Measurements from ENCODE around the gene MPC2. TPM values are rescaled to one million over a fixed set of nuclear protein-coding genes. Genes with fewer than 3 reads are reported as not detected.

MPC2 gene
- polyA plus RNA-seq, 1 donor (not counting 4 experiments of a cell fraction or from before 2014, with no cell fraction given): 61.6 TPM

- DNase-seq (ENCODE audit: low read depth, low spot score) (no peak), FAIRE-seq (no peak)
- H3K4me1 ChIP-seq (ENCODE audit: control insufficient read depth, extremely low read depth, insufficient read depth, low read length): peaks cover 9% of the 10 kb centered on the region
- no peak overlapping the region for H3K9ac ChIP-seq (ENCODE audit: control insufficient read depth, extremely low read depth, insufficient read depth, low read length)
- H3K79me2 ChIP-seq (ENCODE audit: control insufficient read depth, insufficient read depth, low read length): peaks cover 9% of the 10 kb centered on the region
- H3K9me1 ChIP-seq (ENCODE audit: control insufficient read depth, extremely low read depth, insufficient read depth, low read length): no peaks in the 10 kb centered on the region
- H3K4me3 ChIP-seq (ENCODE audit: control insufficient read depth in 2 of 3, extremely low read depth in 1 of 3, insufficient read depth in 2 of 3, low read depth in 1 of 3, low read length in 3 of 3): no peak overlapping the region
- no peaks in the 10 kb centered on the region for H3K27me3 ChIP-seq (ENCODE audit: control insufficient read depth, extremely low read depth, insufficient read depth, low read length)
- no peaks in the 10 kb centered on the region for H4K20me1 ChIP-seq (ENCODE audit: control insufficient read depth, extremely low read depth, insufficient read depth, low read length)
- no peak overlapping the region for H3K4me2 ChIP-seq (ENCODE audit: control insufficient read depth, extremely low read depth, insufficient read depth, low read depth, low read length)
- H2AFZ ChIP-seq (ENCODE audit: control insufficient read depth, low read length): no peak overlapping the region
- H3K27ac ChIP-seq (ENCODE audit: control insufficient read depth, insufficient read depth, low read length): no peak overlapping the region
- H3K36me3 ChIP-seq (ENCODE audit: control insufficient read depth in 2 of 2, extremely low read depth in 1 of 2, insufficient read depth in 2 of 2, low read length in 2 of 2): no peaks in the 10 kb centered on the region
- no peaks in the 10 kb centered on the region for H3K9me3 ChIP-seq (ENCODE audit: control insufficient read depth, low read depth, low read length)
- dilution Hi-C loops (cut with MboI; ENCODE audit: extremely low pct_ligation_motif_present, low sequenced_read_pairs): no loop called here
- TF ChIP-seq EZH2 (IDR thresholded peaks at IDR 0.05; ENCODE audit: low read length) (no peak), CTCF (optimal IDR thresholded peaks at IDR 0.05 in 1 of 3, IDR thresholded peaks at IDR 0.05 in 1 of 3, conservative IDR thresholded peaks at IDR 0.05 in 1 of 3; ENCODE audit: extremely low read depth in 1 of 3, insufficient read depth in 2 of 3, low read length in 3 of 3) (no peak)
Measured at GRCh38 chr1:167927046-167927754, 9.7 kb downstream of the MPC2 start.

- H3K9me3 ChIP-seq (ENCODE audit: control insufficient read depth, low read depth, low read length): no peaks in the 10 kb centered on the region
- H3K4me3 ChIP-seq (ENCODE audit: control insufficient read depth in 2 of 3, extremely low read depth in 1 of 3, insufficient read depth in 2 of 3, low read depth in 1 of 3, low read length in 3 of 3): no peak overlapping the region
- no peak for TF ChIP-seq EZH2 (IDR thresholded peaks at IDR 0.05; ENCODE audit: low read length)
- no peak for TF ChIP-seq CTCF (optimal IDR thresholded peaks at IDR 0.05 in 1 of 3, IDR thresholded peaks at IDR 0.05 in 1 of 3, conservative IDR thresholded peaks at IDR 0.05 in 1 of 3; ENCODE audit: extremely low read depth in 1 of 3, insufficient read depth in 2 of 3, low read length in 3 of 3)
- no peaks in the 10 kb centered on the region for H3K9me1 ChIP-seq (ENCODE audit: control insufficient read depth, extremely low read depth, insufficient read depth, low read length)
- no peaks in the 10 kb centered on the region for H4K20me1 ChIP-seq (ENCODE audit: control insufficient read depth, extremely low read depth, insufficient read depth, low read length)
- no peak overlapping the region for H3K4me2 ChIP-seq (ENCODE audit: control insufficient read depth, extremely low read depth, insufficient read depth, low read depth, low read length)
- H2AFZ ChIP-seq (ENCODE audit: control insufficient read depth, low read length): no peak overlapping the region
- H3K79me2 ChIP-seq (ENCODE audit: control insufficient read depth, insufficient read depth, low read length): peaks cover 7% of the 10 kb centered on the region
- no peaks in the 10 kb centered on the region for H3K36me3 ChIP-seq (ENCODE audit: control insufficient read depth in 2 of 2, extremely low read depth in 1 of 2, insufficient read depth in 2 of 2, low read length in 2 of 2)
- H3K9ac ChIP-seq (ENCODE audit: control insufficient read depth, extremely low read depth, insufficient read depth, low read length): no peak overlapping the region
- no peak overlapping the region for H3K27ac ChIP-seq (ENCODE audit: control insufficient read depth, insufficient read depth, low read length)
- DNase-seq (ENCODE audit: low read depth, low spot score) (no peak), FAIRE-seq (no peak)
- dilution Hi-C loops (cut with MboI; ENCODE audit: extremely low pct_ligation_motif_present, low sequenced_read_pairs): no loop called here
- peaks cover 11% of the 10 kb centered on the region for H3K4me1 ChIP-seq (ENCODE audit: control insufficient read depth, extremely low read depth, insufficient read depth, low read length)
- no peaks in the 10 kb centered on the region for H3K27me3 ChIP-seq (ENCODE audit: control insufficient read depth, extremely low read depth, insufficient read depth, low read length)
Measured at GRCh38 chr1:167926486-167926997, 10.3 kb downstream of the MPC2 start.
